T-helper 9 cell (primary cell): ENCODE measurements around the gene SCYL2.
"Not testable (repeated sequence)": the region's sequence is repeated elsewhere in the genome, so short reads cannot be mapped to it uniquely, and the experiment has no call there.

Experiments
- DNase-seq: peaks from one replicate; pipeline ENCODE4 v3.0.0-alpha.2; 2020
- total RNA-seq, 2 donors: gene quantifications; one replicate each; lab custom pipeline; 2026; lab: John Stamatoyannopoulos, UW

SCYL2 gene, protein sequence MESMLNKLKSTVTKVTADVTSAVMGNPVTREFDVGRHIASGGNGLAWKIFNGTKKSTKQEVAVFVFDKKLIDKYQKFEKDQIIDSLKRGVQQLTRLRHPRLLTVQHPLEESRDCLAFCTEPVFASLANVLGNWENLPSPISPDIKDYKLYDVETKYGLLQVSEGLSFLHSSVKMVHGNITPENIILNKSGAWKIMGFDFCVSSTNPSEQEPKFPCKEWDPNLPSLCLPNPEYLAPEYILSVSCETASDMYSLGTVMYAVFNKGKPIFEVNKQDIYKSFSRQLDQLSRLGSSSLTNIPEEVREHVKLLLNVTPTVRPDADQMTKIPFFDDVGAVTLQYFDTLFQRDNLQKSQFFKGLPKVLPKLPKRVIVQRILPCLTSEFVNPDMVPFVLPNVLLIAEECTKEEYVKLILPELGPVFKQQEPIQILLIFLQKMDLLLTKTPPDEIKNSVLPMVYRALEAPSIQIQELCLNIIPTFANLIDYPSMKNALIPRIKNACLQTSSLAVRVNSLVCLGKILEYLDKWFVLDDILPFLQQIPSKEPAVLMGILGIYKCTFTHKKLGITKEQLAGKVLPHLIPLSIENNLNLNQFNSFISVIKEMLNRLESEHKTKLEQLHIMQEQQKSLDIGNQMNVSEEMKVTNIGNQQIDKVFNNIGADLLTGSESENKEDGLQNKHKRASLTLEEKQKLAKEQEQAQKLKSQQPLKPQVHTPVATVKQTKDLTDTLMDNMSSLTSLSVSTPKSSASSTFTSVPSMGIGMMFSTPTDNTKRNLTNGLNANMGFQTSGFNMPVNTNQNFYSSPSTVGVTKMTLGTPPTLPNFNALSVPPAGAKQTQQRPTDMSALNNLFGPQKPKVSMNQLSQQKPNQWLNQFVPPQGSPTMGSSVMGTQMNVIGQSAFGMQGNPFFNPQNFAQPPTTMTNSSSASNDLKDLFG
- 66.8 to 84.8 reads per million in 2 donors for total RNA-seq

DNA sequence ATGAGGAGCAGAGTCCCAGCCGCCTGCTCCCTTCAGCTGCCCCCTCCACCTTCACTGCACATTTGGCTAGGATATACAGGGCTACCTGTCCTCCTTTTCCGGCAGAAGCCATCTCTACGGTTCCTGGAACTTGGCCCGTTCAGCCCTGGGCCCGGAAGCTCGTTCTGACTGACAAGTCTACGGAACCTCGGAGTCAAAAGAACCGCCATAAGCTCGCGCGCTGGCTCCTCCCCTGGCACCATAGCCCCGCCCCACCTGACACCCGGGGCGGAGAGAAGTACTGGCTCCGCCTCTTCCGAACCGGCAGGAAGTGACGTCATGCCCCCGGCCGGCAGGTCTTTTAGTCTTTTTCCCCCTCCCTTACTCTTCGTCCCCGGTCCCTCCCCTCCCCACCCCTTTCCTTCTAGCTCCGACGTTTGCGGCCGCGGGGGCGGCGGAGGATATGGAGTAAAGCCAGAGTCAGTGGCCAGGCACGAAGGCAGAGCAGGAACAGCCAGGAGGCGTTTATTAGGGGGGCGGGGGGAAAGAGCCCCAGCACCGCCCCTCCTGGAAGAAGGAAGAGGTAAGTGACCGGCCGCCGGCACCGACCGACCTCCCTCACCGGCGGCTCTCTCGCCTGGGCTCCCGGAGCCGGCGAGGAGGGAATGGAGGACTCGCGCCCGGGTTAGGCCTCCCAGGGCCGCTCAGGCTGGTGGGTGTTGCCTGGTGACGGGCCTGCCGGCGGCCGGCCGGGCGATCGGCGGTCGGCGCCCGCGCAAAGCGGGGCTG, at the start of gene SCYL2, which contains the start of gene DEPDC4:
TSS of gene SCYL2 (plus strand) at position 343 of the 768 bp plus-strand sequence. CDS start 15,794 bp downstream, outside the sequence.
TSS of gene DEPDC4 (minus strand) at position 245 of the 768 bp plus-strand sequence. CDS start at position 242, 3 bp downstream.
- peak; percentile 90 for DNase-seq

DNA sequence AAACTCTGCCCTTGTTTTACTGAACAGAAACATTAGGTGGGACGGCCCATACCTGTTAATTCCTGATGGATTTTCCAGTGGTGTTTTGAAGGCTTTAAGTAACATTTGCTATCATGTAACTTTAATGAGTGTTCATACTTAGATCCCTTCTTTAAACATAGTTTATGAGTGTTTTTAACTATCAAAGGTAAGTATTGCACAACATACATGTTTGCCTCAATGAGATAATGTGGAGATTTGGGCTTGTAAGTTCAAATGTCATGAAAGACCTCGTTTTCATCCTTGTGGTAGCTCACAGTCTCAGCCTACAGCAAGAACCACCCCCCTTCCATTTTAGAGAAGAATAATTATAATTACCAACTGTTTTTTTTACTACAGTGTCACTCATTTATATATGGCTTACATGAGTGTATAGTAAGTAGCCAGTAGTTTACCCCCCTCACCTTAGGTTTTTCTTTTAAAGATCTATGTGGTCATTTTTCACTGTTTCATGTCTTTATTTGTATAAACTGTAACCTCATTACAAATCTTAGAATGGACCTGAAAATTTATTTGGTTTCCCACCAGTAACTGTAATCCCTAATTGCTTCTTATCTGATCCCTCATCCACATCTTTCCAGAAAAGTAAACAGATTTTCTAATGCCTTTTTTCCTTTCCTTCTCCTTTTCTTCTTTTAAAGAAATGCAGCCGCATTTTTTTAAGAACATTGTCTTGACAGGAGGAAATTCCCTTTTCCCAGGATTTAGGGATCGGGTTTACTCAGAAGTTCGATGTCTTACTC, 47.5 kb upstream of the SCYL2 start:
- no peak for DNase-seq

DNA sequence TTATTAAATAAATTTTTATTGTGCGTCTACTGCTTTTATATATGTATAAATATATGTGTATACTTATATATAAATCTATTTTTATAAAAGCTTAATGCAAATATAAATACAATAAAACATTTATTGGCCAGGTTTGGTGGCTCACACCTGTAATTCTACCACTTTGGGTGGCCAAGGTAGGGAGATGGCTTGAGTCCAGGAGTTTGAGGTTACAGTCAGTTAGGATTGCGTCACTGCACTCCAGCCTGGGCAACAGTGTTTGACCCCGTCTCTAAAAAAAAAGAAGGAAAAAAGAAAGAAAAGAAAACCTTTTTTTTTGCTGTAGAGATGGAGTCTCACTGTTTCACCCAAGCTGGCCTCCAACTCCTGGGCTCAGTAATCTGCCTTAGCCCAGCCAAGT, 45.5 kb upstream of the SCYL2 start:
- DNase-seq = no peak

DNA sequence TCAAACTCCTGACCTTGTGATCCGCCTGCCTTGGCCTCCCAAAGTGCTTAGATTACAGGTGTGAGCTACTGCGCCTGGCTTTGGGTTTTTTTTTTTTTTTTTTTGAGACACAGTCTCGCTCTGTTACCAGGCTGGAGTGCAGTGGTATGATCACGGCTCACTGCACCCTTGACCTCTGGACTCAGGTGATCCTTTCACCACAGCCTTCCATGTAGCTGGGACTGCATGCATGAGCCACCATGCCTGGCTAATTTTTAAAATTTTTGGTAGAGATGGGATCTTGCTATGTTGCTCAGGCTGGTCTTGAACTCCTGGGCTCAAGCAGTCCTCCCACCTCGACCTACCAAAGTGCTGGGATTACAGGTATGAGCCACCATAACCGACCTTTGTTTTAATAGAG, 44.8 kb upstream of the SCYL2 start:
- not testable (repeated sequence) for DNase-seq

DNA sequence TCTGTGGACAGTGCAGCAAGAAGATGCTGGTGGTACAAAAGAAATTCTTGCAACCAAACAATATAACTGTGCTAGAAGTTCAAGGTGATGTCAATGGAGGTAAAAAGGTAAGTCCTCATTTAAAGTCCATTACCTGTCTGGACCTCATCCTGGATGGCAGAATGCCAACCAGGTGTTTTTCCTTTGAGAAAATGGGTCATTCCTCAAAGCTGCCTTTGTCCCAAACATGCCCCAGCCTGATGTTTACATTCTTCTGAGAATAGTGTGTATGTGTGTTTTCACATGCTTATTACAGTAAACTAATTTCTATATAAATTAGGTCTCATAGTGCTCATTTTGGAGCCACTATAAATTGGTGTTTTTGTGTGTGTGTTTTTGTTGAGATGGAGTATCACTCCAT, 41.5 kb upstream of the SCYL2 start:
- DNase-seq = no peak

DNA sequence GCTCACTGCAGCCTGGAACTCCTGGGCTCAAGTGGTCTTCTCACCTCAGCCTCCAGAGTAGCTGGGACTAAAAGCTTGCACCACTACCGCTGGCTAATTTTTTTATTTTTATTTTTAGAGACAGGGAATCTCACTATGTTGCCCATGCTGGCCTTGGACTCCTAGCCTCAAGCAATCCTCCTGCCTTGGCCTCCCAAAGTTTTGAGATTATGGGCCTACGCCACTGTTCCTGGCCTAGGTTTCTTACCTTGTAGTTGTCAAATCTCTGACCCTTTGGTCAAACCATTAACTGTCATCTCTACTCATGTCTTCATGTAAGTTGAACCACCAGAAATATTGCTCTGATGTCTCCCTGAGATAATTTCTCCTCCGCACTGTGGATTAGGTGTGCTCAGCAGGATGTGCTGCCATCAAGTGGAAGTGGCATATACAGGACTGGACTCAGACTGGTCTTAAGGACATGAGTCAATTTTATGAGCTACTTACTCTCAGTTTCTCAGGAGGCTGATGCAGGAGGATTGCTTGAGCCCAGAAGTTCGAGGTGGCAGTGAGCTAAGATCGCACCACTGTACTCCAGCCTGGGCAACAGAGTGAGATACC, 37.8 kb upstream of the SCYL2 start:
- DNase-seq = no peak

DNA sequence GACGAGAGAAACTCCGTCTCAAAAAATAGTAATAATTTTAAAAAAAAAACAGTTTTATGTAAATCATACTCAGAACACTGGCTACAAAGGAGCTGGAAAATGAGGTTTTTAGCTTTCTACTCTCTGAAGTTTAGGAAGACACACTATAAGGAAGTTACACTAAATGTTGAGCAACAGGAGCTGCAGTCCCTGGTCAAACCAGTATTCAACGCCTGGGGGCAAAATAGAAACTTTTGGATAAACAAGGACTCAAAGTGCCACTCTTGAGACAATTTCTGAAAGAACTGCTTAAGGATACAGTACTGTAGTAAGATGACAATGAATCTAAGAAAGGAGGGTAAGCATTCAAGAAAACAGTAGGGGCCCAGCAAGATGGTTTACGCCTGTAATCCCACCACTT, 37.1 kb upstream of the SCYL2 start:
- DNase-seq = no peak

DNA sequence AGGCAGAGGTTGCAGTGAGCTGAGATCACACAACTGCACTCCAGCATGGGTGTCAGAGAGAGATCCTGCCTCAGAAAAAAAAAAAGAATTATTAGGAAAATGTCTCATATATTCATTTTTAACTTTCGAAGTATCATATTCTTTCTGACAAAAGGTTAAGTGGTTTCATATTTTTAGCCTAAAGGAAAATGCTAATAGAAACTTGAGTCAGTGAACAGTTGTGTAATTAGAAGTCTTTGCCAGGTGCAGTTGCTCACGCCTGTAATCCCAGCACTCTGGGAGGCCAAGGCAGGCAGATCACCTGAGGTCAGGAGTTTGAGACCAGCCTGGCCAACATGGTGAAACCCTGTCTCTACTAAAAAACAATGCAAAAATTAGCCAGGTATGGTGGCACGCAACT, 35.1 kb upstream of the SCYL2 start:
- not testable (repeated sequence) for DNase-seq

DNA sequence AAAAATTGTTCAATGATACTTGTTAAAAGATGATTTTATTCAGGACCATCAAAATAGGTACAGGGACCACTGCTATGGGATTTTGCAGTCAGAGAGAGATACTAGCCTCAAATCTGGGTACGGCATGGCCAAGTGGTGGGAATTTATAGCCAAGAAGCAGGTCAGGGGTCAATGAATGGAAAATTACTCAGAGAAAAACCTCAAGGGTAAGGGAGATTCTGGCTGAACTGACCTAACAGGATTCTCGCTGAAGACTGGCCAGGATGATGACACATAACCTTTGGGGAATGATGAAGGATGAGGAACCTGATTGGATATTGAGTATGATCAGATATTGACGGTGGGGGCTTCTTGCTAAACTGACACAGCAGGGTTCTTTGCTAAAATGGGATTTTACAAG, 32.8 kb upstream of the SCYL2 start:
- DNase-seq = no peak

DNA sequence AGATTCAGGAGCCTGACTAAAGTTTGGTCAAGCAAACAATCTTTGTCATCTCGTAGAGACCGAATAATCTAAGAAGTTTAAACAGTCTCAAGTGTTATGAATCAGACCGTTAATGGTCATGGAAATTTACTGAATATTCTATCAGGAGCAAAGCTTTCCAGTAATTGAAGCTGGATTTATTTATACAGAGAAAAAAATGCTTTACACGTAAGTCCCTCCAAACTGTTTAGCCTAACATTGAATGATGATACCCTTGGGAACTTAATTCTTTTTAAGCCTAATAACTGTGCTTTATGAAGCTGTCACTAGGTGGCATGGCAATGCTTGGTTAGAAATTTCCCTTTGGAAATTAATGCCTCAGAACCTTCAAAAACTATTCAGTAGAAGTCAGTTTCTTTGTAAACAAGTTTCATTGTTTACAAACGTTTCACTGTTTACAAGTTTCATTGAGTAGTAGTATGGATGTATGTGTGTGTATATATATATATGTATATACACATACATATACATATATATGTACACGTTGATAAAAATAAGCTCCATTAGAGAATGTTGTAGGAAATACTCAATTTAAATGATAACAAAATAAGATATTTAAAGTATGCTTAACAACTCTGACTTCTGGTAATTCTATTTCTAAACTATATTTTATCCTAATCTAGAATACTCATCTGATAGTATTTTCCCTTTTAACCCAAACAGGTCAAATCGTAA, 32.2 kb upstream of the SCYL2 start:
- no peak for DNase-seq

DNA sequence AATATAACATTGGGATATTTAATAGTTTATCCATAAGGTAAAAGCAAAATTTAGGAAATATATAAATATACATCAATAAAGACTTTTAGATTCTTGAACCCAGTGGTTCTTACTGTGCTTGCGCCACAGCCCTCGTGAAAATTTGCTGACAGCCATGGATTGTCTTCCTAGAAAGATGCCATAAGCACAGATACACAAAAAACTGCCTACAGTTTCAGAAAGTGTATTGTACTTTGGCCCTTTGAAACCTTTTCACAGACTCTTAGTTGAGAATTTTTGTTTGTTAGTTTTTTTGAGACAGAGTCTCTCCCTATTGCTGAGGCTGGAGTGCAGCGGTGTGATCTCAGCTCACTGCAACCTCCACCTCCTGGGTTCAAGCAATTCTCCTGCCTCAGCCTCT, 28.2 kb upstream of the SCYL2 start:
- DNase-seq = no peak

DNA sequence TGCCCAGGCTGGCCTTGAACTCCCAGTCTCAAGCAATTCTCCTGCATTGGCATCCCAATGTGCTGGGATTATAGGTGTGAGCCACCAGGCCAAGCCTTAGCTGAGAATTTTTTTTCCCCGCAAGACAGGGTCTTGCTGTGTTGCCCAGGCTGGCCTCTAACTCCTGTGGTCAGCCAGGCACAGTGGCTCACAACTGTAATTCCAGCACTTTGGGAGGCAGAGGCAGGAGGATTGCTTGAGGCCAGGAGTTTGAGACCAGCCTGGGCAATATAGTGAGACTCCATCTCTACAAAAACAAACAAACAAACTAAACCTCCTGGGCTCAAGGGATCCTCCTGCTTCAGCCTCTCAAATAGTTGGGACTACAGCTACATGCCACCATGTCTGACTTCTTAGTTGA, 27.4 kb upstream of the SCYL2 start:
- no peak for DNase-seq

DNA sequence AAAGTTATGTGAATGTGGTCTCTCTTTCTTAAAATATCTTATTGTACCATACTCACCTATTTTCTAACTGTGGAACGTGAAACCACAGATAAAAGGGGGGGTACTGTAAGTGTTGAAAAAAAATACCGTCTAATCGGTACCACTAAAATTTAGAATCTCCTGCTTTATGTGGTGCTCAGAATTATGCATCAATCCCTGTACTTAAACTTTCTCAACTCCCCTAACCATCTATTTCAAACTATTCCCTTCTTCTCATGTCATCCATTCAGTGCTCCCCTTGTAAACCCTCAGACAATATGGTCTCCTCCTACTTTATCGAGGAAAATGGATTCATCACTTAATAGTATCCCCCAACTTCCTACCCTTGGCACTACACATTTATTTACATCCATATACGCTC, 23.8 kb upstream of the SCYL2 start:
- DNase-seq = no peak

DNA sequence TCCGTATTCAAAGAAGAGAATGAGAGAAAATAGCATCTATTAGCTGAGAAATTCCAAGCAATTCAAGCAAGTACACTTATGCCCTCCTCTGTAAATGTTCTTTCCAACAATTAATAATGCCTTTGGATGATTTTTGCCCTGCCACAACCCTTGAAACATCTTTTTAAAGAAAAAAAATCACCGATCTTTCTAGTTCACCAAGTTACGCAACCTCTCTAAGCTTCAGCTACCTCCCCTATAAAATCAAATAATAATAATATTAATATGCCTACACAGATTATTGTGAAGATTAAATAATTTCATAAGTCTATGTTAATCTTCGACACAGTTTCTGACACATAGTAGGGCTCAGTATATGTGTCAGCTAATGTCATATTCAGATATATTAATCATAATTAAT, 19.2 kb upstream of the SCYL2 start:
- no peak for DNase-seq

DNA sequence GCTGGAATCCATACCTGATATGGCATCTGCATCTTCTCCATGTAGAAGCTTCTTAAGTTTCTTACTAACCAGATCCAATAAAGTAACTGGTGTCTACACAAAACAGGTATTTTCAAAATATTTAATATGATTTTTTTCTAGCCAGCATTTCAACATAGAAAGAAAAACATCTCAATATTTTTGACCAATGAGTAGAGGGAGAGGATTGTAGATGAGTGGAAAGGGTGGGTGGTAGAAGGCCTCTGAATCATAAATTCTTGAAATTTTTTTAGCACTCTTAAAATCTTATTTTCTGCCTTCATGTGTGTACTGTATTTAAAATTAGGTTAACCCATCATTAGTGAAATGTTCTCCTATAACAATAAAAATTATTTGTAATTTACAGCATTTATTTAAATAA, 18.1 kb upstream of the SCYL2 start:
- DNase-seq = no peak

DNA sequence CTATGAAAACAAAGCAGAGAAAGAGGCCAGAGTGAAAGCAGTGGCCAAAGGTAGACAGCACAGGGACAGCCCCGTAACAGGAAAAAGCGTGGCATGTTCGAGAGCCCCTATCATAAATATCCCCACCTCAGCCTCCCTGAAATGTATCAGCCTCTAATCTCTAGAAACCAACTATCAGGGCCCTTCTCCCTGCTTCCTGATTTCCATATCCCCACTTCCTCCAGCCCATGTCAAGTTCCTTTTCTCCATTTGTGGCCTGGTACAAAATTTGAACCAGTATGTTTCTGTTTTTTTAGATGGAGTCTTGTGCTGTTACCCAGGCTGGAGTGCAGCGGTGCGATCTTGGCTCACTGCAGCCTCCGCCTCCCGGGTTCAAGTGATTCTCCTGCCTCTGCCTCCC, 17.0 kb upstream of the SCYL2 start:
- DNase-seq = no peak

DNA sequence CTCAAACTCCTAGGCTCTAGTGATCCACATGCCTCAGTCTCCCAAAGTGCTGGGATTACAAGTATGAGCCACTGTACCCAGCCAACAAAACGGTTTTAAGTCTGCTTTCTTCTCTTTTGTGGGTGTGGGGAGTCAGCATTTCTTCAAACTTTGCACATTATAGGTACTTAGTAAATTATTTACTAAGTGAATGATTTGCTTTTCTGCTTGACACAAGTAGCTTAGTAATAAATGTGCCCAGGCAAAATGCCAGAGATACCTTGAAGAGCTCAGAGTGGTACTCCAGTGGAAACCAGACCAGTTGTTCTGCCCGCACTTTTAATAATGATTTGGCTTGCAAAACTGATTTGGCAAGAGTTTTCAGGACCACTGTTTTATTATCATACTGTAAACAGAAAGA, 15.1 kb upstream of the SCYL2 start:
- no peak for DNase-seq

DNA sequence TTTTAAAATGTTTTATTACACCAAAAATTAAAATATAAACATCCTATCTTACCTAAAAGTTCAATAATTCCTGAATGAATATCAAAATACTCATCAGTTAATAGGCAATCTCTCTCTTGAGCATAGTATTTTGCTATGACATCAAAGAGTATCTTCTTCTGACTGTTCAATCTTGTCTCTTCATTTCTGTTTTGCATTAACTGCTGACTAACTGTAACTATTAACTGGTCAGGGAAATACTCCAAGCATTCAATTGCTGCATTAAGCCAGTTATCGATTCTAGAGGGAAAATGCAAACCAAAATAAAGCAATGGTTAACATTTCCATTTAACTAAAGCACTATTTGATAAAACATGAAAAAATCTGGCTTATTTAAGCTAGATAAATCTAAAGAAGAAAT, 13.5 kb upstream of the SCYL2 start:
- no peak for DNase-seq

DNA sequence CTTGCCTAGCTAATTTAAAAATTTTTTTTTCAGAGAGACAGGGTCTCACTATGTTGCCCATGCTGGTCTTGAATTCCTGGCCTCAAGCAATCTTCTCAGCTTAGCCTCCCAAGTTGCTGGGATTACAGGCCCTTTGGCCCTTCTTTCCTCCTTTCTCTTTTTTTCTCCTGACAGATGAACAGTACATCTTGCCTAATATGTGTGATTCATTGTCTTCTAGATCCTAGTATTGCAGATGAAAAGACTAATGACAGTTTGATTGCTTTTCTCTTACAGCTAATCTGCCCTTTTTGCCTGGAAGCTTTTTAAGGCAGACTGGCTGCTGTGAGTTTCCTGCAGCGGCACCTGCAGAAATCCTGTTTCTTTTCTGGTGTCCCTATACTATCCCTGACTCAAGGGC, 12.1 kb upstream of the SCYL2 start:
- DNase-seq = no peak

DNA sequence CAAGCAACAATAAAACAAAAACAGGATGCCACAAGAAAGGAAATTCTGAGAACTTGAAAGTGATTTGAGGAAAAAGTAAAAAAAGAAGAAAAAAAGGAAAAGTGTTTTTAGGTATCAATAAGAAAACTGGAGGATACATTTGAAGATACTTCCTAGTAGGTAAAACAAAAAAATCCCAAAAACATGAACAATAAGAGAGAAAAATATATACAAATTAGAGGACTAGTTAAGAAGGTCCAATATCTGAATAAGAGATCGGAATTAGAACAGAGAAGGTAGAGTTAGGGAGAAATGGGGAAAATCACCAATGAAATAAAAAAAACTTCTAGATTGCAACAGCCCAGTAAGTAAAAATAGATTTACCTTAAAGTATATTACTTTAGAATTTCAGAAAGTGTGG, 8.8 kb upstream of the SCYL2 start:
- DNase-seq = no peak

DNA sequence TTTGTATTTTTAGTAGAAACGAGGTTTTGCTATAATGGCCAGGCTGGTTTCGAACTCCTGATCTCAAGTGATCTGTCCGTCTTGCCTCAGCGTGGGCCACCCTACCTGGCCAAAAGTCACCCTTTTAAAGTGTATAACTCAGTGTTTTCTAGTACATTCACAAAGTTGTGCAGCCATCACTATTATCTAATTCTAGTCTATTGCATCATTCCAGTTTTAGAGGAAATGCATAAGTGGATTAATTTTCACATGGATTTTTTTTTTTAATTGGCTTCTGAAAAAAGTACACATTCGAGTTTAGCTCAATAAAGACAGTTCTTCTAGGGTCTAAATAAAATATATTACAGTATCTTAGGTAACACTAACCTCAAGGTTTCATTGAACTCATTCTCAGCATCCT, 3.8 kb upstream of the SCYL2 start:
- no peak for DNase-seq
